ENCODE results near the gene TRMT2A.
A peak's percentile ranks its signal among the peaks of the same experiment; 100 is the strongest.
"Not testable (repeated sequence)": the region's sequence is repeated elsewhere in the genome, so short reads cannot be mapped to it uniquely, and the experiment has no call there.

TRMT2A gene

GRCh38 chr22:20083157-20083890 is 33.7 kb downstream of the TRMT2A start:
- DNase-seq, result no peak

GRCh38 chr22:20080776-20081654 is 36.0 kb downstream of the TRMT2A start:
- peak; percentile 23 for DNase-seq

GRCh38 chr22:20080445-20080775 is 36.6 kb downstream of the TRMT2A start:
- DNase-seq, result peak; percentile 77

GRCh38 chr22:20079745-20080444 is 37.1 kb downstream of the TRMT2A start, which contains the start of gene DGCR8:
Gene DGCR8, plus strand, starts transcription at chr22:20080241. Its CDS starts 5,723 bp downstream, at chr22:20085964.
- peak; percentile 73 for DNase-seq

GRCh38 chr22:20076627-20077172 is 40.3 kb downstream of the TRMT2A start:
- no peak for DNase-seq

- DNase-seq, result no peak
Measured at GRCh38 chr22:20071524-20071972, 45.5 kb downstream of the TRMT2A start.

- no peak for DNase-seq
Measured at GRCh38 chr22:20069331-20070042, 47.5 kb downstream of the TRMT2A start.

- DNase-seq, result no peak
Measured at GRCh38 chr22:20068640-20069039, 48.4 kb downstream of the TRMT2A start.

GRCh38 chr22:20067384-20067682 is 49.7 kb downstream of the TRMT2A start:
- DNase-seq, result not testable (repeated sequence)

GRCh38 chr22:20066617-20067383 is 50.2 kb downstream of the TRMT2A start:
- no peak for DNase-seq

GRCh38 chr22:20065896-20066616 is 51.0 kb downstream of the TRMT2A start:
- DNase-seq, result no peak

GRCh38 chr22:20064545-20065262 is 52.3 kb downstream of the TRMT2A start:
- no peak for DNase-seq

- DNase-seq, result no peak
Measured at GRCh38 chr22:20064140-20064480, 52.9 kb downstream of the TRMT2A start.

- no peak for DNase-seq
Measured at GRCh38 chr22:20063271-20064139, 53.5 kb downstream of the TRMT2A start.

- DNase-seq, result no peak
Measured at GRCh38 chr22:20062766-20063083, 54.3 kb downstream of the TRMT2A start.

- DNase-seq, result no peak
Measured at GRCh38 chr22:20062043-20062765, 54.8 kb downstream of the TRMT2A start.
